Measurements from ENCODE around the gene RBPJ.

RBPJ gene

DNA sequence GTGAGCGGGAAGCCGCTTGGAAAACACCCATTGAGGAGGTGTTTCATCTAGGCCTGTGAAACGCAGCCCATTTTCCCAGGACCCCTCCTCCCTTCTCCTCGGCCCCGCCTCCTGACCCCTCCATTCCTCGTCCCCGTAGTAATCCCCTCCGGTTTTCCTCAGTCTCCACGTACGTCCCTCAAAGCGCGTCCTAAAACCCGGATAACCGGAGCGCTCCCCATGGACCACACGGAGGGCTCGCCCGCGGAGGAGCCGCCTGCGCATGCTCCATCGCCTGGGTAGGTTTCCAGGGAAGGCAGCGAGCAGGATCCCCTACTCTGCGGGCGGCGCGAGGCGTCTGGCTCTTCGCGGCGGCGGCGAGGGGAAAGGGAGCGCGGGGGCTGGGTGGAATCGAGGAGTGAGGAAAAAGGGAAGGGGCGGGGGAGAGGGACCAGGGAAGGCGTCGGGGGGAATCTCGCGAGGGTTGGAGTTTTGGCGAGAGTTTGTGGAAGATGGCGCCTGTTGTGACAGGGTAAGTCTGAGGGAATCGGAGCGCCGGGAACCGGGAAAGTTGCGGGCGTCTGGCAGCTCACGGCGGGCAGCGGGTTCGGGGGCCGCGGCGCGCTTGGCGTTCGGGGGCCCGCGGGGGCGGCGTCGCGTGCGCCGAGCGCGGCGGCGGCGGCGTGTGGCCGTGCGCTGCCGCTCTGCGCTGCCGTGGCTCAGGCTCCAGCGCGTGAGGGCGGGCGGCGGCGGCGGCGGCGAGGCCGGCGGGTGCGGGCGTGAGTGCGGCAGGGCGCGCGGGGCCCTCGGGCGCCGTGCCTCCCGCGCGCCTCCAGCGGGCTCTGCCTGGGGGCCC lies at the start of gene RBPJ:
Gene RBPJ, plus strand, starts transcription at position 477 of the 835 bp plus-strand sequence. Its CDS starts 15 bp downstream, at position 492.
- peak within 1 kb of the TSS; percentile 93 for H3K4me3 ChIP-seq (ENCODE audit: low read length)
- DNase-seq (ENCODE audit: low read depth), result peak; percentile 96
- TF ChIP-seq, protein P1, sequence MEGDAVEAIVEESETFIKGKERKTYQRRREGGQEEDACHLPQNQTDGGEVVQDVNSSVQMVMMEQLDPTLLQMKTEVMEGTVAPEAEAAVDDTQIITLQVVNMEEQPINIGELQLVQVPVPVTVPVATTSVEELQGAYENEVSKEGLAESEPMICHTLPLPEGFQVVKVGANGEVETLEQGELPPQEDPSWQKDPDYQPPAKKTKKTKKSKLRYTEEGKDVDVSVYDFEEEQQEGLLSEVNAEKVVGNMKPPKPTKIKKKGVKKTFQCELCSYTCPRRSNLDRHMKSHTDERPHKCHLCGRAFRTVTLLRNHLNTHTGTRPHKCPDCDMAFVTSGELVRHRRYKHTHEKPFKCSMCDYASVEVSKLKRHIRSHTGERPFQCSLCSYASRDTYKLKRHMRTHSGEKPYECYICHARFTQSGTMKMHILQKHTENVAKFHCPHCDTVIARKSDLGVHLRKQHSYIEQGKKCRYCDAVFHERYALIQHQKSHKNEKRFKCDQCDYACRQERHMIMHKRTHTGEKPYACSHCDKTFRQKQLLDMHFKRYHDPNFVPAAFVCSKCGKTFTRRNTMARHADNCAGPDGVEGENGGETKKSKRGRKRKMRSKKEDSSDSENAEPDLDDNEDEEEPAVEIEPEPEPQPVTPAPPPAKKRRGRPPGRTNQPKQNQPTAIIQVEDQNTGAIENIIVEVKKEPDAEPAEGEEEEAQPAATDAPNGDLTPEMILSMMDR (conservative IDR thresholded peaks at IDR 0.05; ENCODE audit: low read length), result no peak

DNA sequence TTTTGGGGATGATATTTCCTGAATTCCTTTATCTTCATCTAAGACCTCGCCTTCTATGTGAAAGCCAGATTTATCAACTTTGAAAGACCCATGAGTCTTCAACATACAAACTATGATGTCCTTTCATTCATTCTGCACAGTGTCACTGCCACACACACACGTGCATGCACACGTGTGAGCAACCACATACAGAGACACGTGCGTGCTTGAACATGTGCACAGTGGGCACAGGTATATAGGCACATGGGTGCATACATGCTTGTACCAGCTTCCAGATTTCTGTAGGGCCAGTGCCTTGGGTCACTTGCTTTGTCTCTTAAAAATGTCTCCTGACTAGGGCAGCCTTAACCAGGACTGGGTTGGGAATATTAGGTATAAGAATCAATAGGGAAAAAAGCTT lies 49.1 kb upstream of the RBPJ start:
- H3K4me3 ChIP-seq (ENCODE audit: low read length), result no peak overlapping the region

DNA sequence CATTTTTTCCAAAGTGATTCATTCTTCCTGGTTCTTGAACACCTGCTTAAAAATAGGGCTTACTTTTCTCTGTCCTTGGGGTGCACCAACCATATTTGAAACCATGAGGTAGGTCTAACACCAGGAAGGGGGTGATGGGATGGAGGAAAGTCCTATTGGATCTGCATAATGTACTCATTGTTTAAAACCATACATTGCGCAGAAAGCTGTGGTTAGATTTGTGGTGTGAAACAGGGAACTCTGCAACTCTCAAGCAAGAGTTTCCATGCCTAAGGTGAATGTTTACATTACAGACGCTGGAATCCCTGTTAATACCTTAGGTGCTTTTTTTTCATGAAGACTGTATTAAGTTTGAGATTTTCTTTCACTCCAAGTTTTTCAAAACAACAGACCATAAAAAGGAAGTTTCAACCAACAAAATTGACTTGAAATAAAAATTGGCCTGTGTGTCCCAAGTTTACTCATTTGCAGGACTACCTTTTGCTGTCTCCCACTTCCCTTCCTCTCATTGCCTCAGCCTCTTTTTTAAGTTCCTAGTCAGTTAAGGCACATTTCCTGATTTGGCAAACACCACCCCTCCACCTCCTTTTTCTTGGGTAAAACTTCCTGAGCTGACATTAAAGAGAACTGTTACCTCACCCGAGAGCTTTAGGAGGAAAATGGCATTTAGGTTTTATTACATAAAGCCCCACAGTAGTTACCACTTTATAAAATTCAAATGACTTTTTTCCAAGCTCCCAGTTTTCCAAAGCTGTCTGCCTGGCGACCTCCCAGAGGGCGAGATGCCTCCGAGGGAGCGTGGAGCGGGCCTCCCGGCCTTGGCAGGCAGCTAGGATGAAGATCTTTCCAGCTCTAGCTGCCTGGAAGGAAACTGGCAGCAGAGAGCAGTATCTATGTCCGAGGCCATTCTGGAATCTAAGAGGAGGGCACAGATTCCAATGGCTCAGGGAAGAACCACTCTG lies 47.9 kb upstream of the RBPJ start:
- TF ChIP-seq, protein P1 (conservative IDR thresholded peaks at IDR 0.05; ENCODE audit: low read length), result no peak
- peak; percentile 8 for DNase-seq (ENCODE audit: low read depth)
- H3K4me3 ChIP-seq (ENCODE audit: low read length), result no peak overlapping the region

More for the DNA sequence above, 49.1 kb upstream of the RBPJ start:
- TF ChIP-seq, protein P1 (conservative IDR thresholded peaks at IDR 0.05; ENCODE audit: low read length), result no peak
- no peak for DNase-seq (ENCODE audit: low read depth)

GRCh38 chr4:26273616-26273980 lies 47.2 kb upstream of the RBPJ start:
- TF ChIP-seq, protein P1 (conservative IDR thresholded peaks at IDR 0.05; ENCODE audit: low read length), result no peak
- no peak for DNase-seq (ENCODE audit: low read depth)
- H3K4me3 ChIP-seq (ENCODE audit: low read length), result no peak overlapping the region

GRCh38 chr4:26275281-26275680 lies 45.5 kb upstream of the RBPJ start:
- DNase-seq (ENCODE audit: low read depth), result no peak
- no peak overlapping the region for H3K4me3 ChIP-seq (ENCODE audit: low read length)
- TF ChIP-seq, protein P1 (conservative IDR thresholded peaks at IDR 0.05; ENCODE audit: low read length), result no peak

DNA sequence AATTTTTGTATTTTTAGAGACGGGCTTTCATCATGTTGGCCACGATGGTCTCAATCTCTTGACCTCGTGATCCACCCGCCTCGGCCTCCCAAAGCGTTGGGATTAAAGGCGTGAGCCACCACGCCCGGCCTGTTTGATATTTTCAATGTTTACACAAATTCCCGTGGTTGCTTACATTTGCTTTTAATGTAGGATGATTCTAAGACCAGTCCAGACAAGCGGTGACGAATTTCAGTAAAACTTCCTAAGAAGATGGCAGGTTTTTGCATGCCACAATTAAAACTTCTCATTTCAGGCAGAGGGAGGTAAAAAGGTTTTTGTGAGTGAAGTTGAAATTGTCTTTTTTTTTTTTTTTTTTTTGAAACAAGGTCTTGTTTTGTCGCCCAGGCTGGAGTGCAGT lies 41.4 kb upstream of the RBPJ start:
- TF ChIP-seq, protein P1 (conservative IDR thresholded peaks at IDR 0.05; ENCODE audit: low read length), result no peak
- no peak for DNase-seq (ENCODE audit: low read depth)
- no peak overlapping the region for H3K4me3 ChIP-seq (ENCODE audit: low read length)
